HepG2 (cell line): ENCODE data around the gene PLEKHM2. TPM values are rescaled to one million over a fixed set of nuclear protein-coding genes. Genes with fewer than 3 reads are reported as not detected.

Source experiments
- BHLHE40 ChIP-seq: IDR thresholded peaks from 2 replicates; pipeline ENCODE4 v1.6.1; 2011; ENCODE audit warnings: low read length, improper control_type of control experiment
- HOXA5 ChIP-seq: sonication (generic); formaldehyde crosslinking; IDR thresholded peaks from 2 replicates; pipeline ENCODE4 v1.4.0; 2020; ENCODE audit warnings: missing genetic modification reagents
- IKZF5 ChIP-seq: IDR thresholded peaks from 2 replicates; pipeline ENCODE4 v1.6.1; 2018; ENCODE audit warnings: missing genetic modification reagents, mild to moderate bottlenecking, missing compliant biosample characterization
- PATZ1 ChIP-seq: sonication (generic); formaldehyde crosslinking; IDR thresholded peaks from 2 replicates; pipeline ENCODE4 v1.4.0; 2020; ENCODE audit warnings: missing genetic modification reagents
- SAP130 ChIP-seq: IDR thresholded peaks from 2 replicates; pipeline ENCODE4 v1.6.1; 2016; ENCODE audit warnings: low read depth
- SIN3A ChIP-seq: IDR thresholded peaks from 2 replicates; pipeline ENCODE4 v1.6.1; 2011; ENCODE audit warnings: low read depth, mild to moderate bottlenecking, control low read depth, low read length, borderline replicate concordance
- TAF1 ChIP-seq: sonication (generic); formaldehyde crosslinking; IDR thresholded peaks from 2 replicates; pipeline ENCODE4 v1.4.0; 2020; ENCODE audit warnings: missing genetic modification reagents
- YEATS4 ChIP-seq: sonication (generic); formaldehyde crosslinking; IDR thresholded peaks from 2 replicates; pipeline ENCODE4 v1.4.0; 2020; ENCODE audit warnings: missing genetic modification reagents, borderline replicate concordance
- ZFP41 ChIP-seq: sonication (generic); formaldehyde crosslinking; IDR thresholded peaks from 2 replicates; pipeline ENCODE4 v1.4.0; 2020; ENCODE audit warnings: mild to moderate bottlenecking, missing genetic modification reagents, borderline replicate concordance
- ZFP90 ChIP-seq: sonication (generic); formaldehyde crosslinking; IDR thresholded peaks from 2 replicates; pipeline ENCODE4 v1.8.0; 2022; ENCODE audit warnings: missing genetic modification reagents, mild to moderate bottlenecking, inconsistent platforms, borderline replicate concordance
- ZFY ChIP-seq: sonication (generic); formaldehyde crosslinking; IDR thresholded peaks from 2 replicates; pipeline ENCODE4 v1.4.0; 2020; ENCODE audit warnings: missing genetic modification reagents
- ZNF558 ChIP-seq: sonication (generic); formaldehyde crosslinking; IDR thresholded peaks from 2 replicates; pipeline ENCODE4 v1.9.0; 2022; ENCODE audit warnings: mild to moderate bottlenecking, missing genetic modification reagents, borderline replicate concordance
- polyA plus RNA-seq, 8 experiments: library from polyadenylated mRNA; depleted of rRNA in 3 of 8; stranded (reverse) in 7 of 8; unstranded in 1 of 8; fragments of >200 nt; fragmentation: Illumina TruSeq in 4 of 8; extraction: Trizol in 4 of 8; gene quantifications; 2 replicates each; pipeline versions ENCODE4 v1.2.1 to v1.2.3, GENCODE V29; 2011 to 2016; ENCODE audit warnings: low read depth in 4 of 8, missing spikeins in 1 of 8, mixed read lengths in 1 of 8; ENCODE audit not compliant: insufficient read depth in 1 of 8
- total RNA-seq, 5 experiments: library from RNA; depleted of rRNA; stranded (reverse); fragments of >200 nt; fragmentation: Illumina TruSeq; extraction: Trizol; gene quantifications; 2 replicates each; pipeline ENCODE4 v1.2.3, GENCODE V29; 2016; ENCODE audit warnings: low read depth in 1 of 5

PLEKHM2 gene
- total and polyA plus RNA-seq, 2 of the 13 experiments (the other 11 are each of a cell fraction or from before 2014, with no cell fraction given): 16.5 to 27.3 TPM

DNA sequence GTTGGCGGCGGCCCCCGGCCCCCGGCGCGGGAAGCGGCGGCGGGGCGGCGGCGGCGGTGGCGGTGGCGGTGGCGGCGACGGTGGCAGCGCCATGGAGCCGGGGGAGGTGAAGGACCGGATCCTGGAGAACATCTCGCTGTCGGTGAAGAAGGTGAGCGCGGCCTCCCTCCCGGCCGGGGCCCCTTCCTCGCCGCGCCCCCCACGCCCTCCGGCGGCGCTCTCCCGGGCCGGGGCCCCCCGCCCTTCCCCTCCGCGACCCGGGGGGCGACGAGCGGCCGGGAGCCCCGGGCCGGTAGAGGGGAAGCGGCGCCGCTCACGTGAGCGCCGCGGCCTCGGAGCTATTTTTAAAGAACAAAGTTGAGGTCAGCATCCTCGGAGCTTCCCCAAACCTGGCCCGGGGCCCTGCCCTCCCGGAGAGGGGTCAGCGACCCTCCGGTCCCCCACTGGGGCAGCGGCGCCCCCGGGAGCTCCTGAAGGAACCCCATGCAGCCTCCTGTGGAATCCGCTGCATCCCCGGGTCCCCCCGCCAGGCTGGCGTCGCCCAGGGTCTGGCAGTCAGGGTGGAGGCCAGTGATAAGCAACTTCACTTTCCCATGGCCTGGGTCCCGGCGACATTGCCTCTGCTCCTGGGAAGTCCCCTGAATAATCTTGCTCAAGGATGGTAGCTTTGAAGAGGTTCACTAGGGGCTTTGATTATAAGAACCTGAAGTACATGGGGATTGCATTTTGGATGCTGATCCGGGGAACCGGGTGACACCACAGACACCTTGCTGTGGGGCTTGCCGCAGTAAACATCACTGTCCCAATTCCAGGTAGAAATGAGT is 560 bp downstream of the PLEKHM2 start (continued):
- TF ChIP-seq PATZ1 (CRISPR knock-in tag) (0 out of 2 replicates have a peak, but pooled peaks have one; percentile 17), ZFP41 (no peak), ZFY (CRISPR knock-in tag) (0 out of 2 replicates have a peak, but pooled peaks have one; percentile 13), BHLHE40 (peak; percentile 42; the same call in 1 of the 2 replicates), TAF1 (CRISPR knock-in tag) (0 out of 2 replicates have a peak, but pooled peaks have one; percentile 12), IKZF5 (CRISPR knock-in tag) (peak; percentile 26; the same call in 1 of the 2 replicates), SAP130 (CRISPR knock-in tag) (0 out of 2 replicates have a peak, but pooled peaks have one; percentile 19), HOXA5 (CRISPR knock-in tag) (0 out of 2 replicates have a peak, but pooled peaks have one; percentile 41), SIN3A (0 out of 2 replicates have a peak, but pooled peaks have one; percentile 1), ZFP90 (CRISPR knock-in tag) (0 out of 2 replicates have a peak, but pooled peaks have one; percentile 53), YEATS4 (CRISPR knock-in tag) (peak; percentile 9; the same call in 1 of the 2 replicates), ZNF558 (no peak)
